HUES64 (cell line): ENCODE data around the gene ZBED1. TPM values are rescaled to one million over a fixed set of nuclear protein-coding genes. Genes with fewer than 3 reads are reported as not detected.
A peak's percentile ranks its signal among the peaks of the same experiment; 100 is the strongest.

Experiments used
- H3K27ac ChIP-seq: 2 replicates; pipeline ENCODE4 v1.7.0; 2013; ENCODE audit warnings: low read depth, low read length, inconsistent platforms
- H3K27me3 ChIP-seq: 2 replicates; pipeline ENCODE4 v1.6.1; 2013; ENCODE audit warnings: mild to moderate bottlenecking, low read length; ENCODE audit not compliant: insufficient read depth
- H3K36me3 ChIP-seq: 2 replicates; pipeline ENCODE4 v1.6.1; 2013; ENCODE audit warnings: mild to moderate bottlenecking, low read length; ENCODE audit not compliant: insufficient read depth
- H3K4me1 ChIP-seq: 2 replicates; pipeline ENCODE4 v1.6.1; 2013; ENCODE audit warnings: mild to moderate bottlenecking, low read length, moderate library complexity; ENCODE audit not compliant: insufficient read depth
- H3K4me3 ChIP-seq: 2 replicates; pipeline ENCODE4 v1.5.1; 2013; ENCODE audit warnings: mild to moderate bottlenecking, low read length, moderate library complexity
- H3K9ac ChIP-seq: 2 replicates; pipeline ENCODE4 v1.6.1; 2013; ENCODE audit warnings: mild to moderate bottlenecking, low read depth, low read length
- H3K9me3 ChIP-seq: 2 replicates; pipeline ENCODE4 v1.6.1; 2013; ENCODE audit warnings: low read depth, low read length; ENCODE audit not compliant: insufficient read depth
- WGBS: fragments of 150-250, 120-280 bp; methylation state at CpG from one replicate; pipeline ENCODE4 v1.1.7; 2013; ENCODE audit warnings: missing lambda C conversion rate; 5-methylcytosine and 5-hydroxymethylcytosine counted together
- polyA plus RNA-seq, 2 experiments: library from polyadenylated mRNA; stranded (reverse); fragments of 50-300 nt; gene quantifications; one replicate each; pipeline ENCODE4 v1.2.3, GENCODE V29; 2013

Gene ZBED1
- polyA plus RNA-seq (2013, experiment 1 of 2): 25.3 TPM
- 26.4 TPM for polyA plus RNA-seq (2013, experiment 2 of 2)

GRCh38 chrX:2500803-2501558 lies at the start of gene ZBED1, which contains the start of gene DHRSX:
Gene ZBED1, minus strand, starts transcription at chrX:2500976. Its CDS starts 10,257 bp downstream, at chrX:2490719.
Gene DHRSX, minus strand, starts transcription at chrX:2500976. Its CDS starts 51 bp downstream, at chrX:2500925.
- Histone ChIP-seq H3K4me1 (peaks cover 21% of the 10 kb centered on the region), H3K4me3 (peak within 1 kb of the TSS; percentile 92), H3K9ac (peak within 1 kb of the TSS; percentile 88), H3K36me3 (peaks cover 17% of the 10 kb centered on the region), H3K9me3 (no peaks in the 10 kb centered on the region), H3K27ac (peak within 1 kb of the TSS; percentile 82), H3K27me3 (no peaks in the 10 kb centered on the region)
- 4% methylated on average over 56 of the region's 57 CpGs for WGBS

GRCh38 chrX:2549876-2550275 lies 49.1 kb upstream of the ZBED1 start:
- H3K4me1 ChIP-seq: peaks cover 17% of the 10 kb centered on the region
- WGBS: 75% methylated on average over 7 of the region's 7 CpGs
- H3K27me3 ChIP-seq: no peaks in the 10 kb centered on the region
- H3K27ac ChIP-seq: peak overlapping the region; percentile 82; the same call in 1 of the 2 replicates
- peaks cover 22% of the 10 kb centered on the region for H3K9me3 ChIP-seq
- no peaks in the 10 kb centered on the region for H3K36me3 ChIP-seq
- no peak overlapping the region for H3K4me3 ChIP-seq
- no peak overlapping the region for H3K9ac ChIP-seq

GRCh38 chrX:2548711-2549423 lies 48.1 kb upstream of the ZBED1 start:
- Histone ChIP-seq H3K9ac (peak overlapping the region; percentile 12), H3K27ac (peak overlapping the region; percentile 97; the same call in 1 of the 2 replicates), H3K36me3 (no peaks in the 10 kb centered on the region), H3K9me3 (peaks cover 21% of the 10 kb centered on the region), H3K4me3 (no peak overlapping the region), H3K27me3 (no peaks in the 10 kb centered on the region), H3K4me1 (peaks cover 17% of the 10 kb centered on the region)
- WGBS: 38% methylated on average over 11 of the region's 11 CpGs

- 96% methylated on average over 4 of the region's 4 CpGs for WGBS
- no peak overlapping the region for H3K4me3 ChIP-seq
- peaks cover 17% of the 10 kb centered on the region for H3K4me1 ChIP-seq
- peak overlapping the region; percentile 97; the same call in 1 of the 2 replicates for H3K27ac ChIP-seq
- no peaks in the 10 kb centered on the region for H3K36me3 ChIP-seq
- H3K27me3 ChIP-seq: no peaks in the 10 kb centered on the region
- peaks cover 21% of the 10 kb centered on the region for H3K9me3 ChIP-seq
- no peak overlapping the region for H3K9ac ChIP-seq
Observed at GRCh38 chrX:2547736-2548135, 47.0 kb upstream of the ZBED1 start.

GRCh38 chrX:2546496-2546895 lies 45.7 kb upstream of the ZBED1 start:
- no peaks in the 10 kb centered on the region for H3K36me3 ChIP-seq
- H3K27ac ChIP-seq: no peak overlapping the region
- H3K9ac ChIP-seq: no peak overlapping the region
- H3K27me3 ChIP-seq: no peaks in the 10 kb centered on the region
- no peak overlapping the region for H3K4me3 ChIP-seq
- peaks cover 17% of the 10 kb centered on the region for H3K4me1 ChIP-seq
- 93% methylated on average over 1 of the region's 1 CpG for WGBS
- H3K9me3 ChIP-seq: peaks cover 21% of the 10 kb centered on the region

GRCh38 chrX:2545144-2545543 lies 44.4 kb upstream of the ZBED1 start:
- Histone ChIP-seq H3K36me3 (no peaks in the 10 kb centered on the region), H3K27me3 (no peaks in the 10 kb centered on the region), H3K27ac (no peak overlapping the region), H3K4me1 (peaks cover 14% of the 10 kb centered on the region), H3K9me3 (peaks cover 21% of the 10 kb centered on the region), H3K4me3 (no peak overlapping the region), H3K9ac (no peak overlapping the region)
- WGBS: 100% methylated on average over 1 of the region's 1 CpG

- no peak overlapping the region for H3K27ac ChIP-seq
- H3K27me3 ChIP-seq: no peaks in the 10 kb centered on the region
- H3K36me3 ChIP-seq: no peaks in the 10 kb centered on the region
- H3K4me3 ChIP-seq: no peak overlapping the region
- no peak overlapping the region for H3K9ac ChIP-seq
- H3K9me3 ChIP-seq: peaks cover 21% of the 10 kb centered on the region
- no peaks in the 10 kb centered on the region for H3K4me1 ChIP-seq
- WGBS: 91% methylated on average over 5 of the region's 7 CpGs
Observed at GRCh38 chrX:2542826-2543521, 42.2 kb upstream of the ZBED1 start.

- no peaks in the 10 kb centered on the region for H3K27me3 ChIP-seq
- H3K27ac ChIP-seq: no peak overlapping the region
- H3K4me3 ChIP-seq: no peak overlapping the region
- H3K9ac ChIP-seq: no peak overlapping the region
- WGBS: 92% methylated on average over 8 of the region's 8 CpGs
- no peaks in the 10 kb centered on the region for H3K36me3 ChIP-seq
- H3K4me1 ChIP-seq: peaks cover 4% of the 10 kb centered on the region; the same call in 1 of the 2 replicates
- peaks cover 16% of the 10 kb centered on the region for H3K9me3 ChIP-seq
Observed at GRCh38 chrX:2541603-2542002, 40.8 kb upstream of the ZBED1 start.

GRCh38 chrX:2540426-2540947 lies 39.7 kb upstream of the ZBED1 start:
- Histone ChIP-seq H3K27ac (no peak overlapping the region), H3K9ac (no peak overlapping the region), H3K4me3 (no peak overlapping the region), H3K4me1 (peaks cover 4% of the 10 kb centered on the region; the same call in 1 of the 2 replicates), H3K27me3 (no peaks in the 10 kb centered on the region), H3K9me3 (peaks cover 6% of the 10 kb centered on the region; the same call in 1 of the 2 replicates), H3K36me3 (no peaks in the 10 kb centered on the region)
- 95% methylated on average over 12 of the region's 12 CpGs for WGBS

GRCh38 chrX:2539586-2539985 lies 38.8 kb upstream of the ZBED1 start:
- Histone ChIP-seq H3K27me3 (no peaks in the 10 kb centered on the region), H3K9ac (no peak overlapping the region), H3K27ac (no peak overlapping the region), H3K36me3 (no peaks in the 10 kb centered on the region), H3K4me3 (no peak overlapping the region), H3K4me1 (peaks cover 4% of the 10 kb centered on the region; the same call in 1 of the 2 replicates), H3K9me3 (no peaks in the 10 kb centered on the region)
- 94% methylated on average over 2 of the region's 3 CpGs for WGBS
